Neural cell (in vitro differentiated cells): ENCODE measurements around the gene SUV39H1. TPM values are rescaled to one million over a fixed set of nuclear protein-coding genes. Genes with fewer than 3 reads are reported as not detected.

Source experiments
- H2AFZ ChIP-seq: fragments of 200-600, 300-800 bp; sonication (generic), shearing (Covaris generic); 2 replicates; pipeline ENCODE4 v1.6.0; 2014; ENCODE audit warnings: low read depth, mild to moderate bottlenecking, antibody characterized with exemption, low read length, moderate library complexity
- H3F3A ChIP-seq: fragments of 200-600 bp; shearing (Covaris generic); 2 replicates; pipeline ENCODE4 v1.6.1; 2016; ENCODE audit warnings: mild to moderate bottlenecking, moderate library complexity, mixed read lengths, antibody characterized with exemption, low read length; ENCODE audit not compliant: insufficient read depth, poor library complexity, severe bottlenecking
- H3K27ac ChIP-seq: fragments of 200-600, 300-800 bp; sonication (generic), shearing (Covaris generic); 2 replicates; pipeline ENCODE4 v1.5.1; 2014; ENCODE audit warnings: mild to moderate bottlenecking, low read length, moderate library complexity
- H3K27me3 ChIP-seq: fragments of 300-800, 200-600 bp; sonication (generic), shearing (Covaris generic); 2 replicates; pipeline ENCODE4 v1.6.0; 2014; ENCODE audit warnings: mild to moderate bottlenecking, low read depth, low read length, moderate library complexity; ENCODE audit not compliant: insufficient read depth
- H3K36me3 ChIP-seq: fragments of 300-800, 200-600 bp; sonication (generic), shearing (Covaris generic); 2 replicates; pipeline ENCODE4 v1.5.1; 2014; ENCODE audit warnings: mild to moderate bottlenecking, antibody characterized with exemption, low read length, moderate library complexity; ENCODE audit not compliant: insufficient read depth
- H3K4me2 ChIP-seq: fragments of 300-800, 200-600 bp; sonication (generic), shearing (Covaris generic); 2 replicates; pipeline ENCODE4 v1.6.0; 2014; ENCODE audit warnings: mild to moderate bottlenecking, low read length
- H3K4me3 ChIP-seq: fragments of 300-800, 200-600 bp; sonication (generic), shearing (Covaris generic); 2 replicates; pipeline ENCODE4 v1.5.1; 2014; ENCODE audit warnings: mild to moderate bottlenecking, low read length, moderate library complexity
- H3K79me2 ChIP-seq: fragments of 200-600 bp; shearing (Covaris generic); replicated peaks from 2 replicates; pipeline ENCODE4 v1.6.0; 2014; ENCODE audit warnings: mild to moderate bottlenecking, low read length, moderate library complexity; ENCODE audit not compliant: insufficient read depth
- H3K9ac ChIP-seq: fragments of 300-800, 200-600 bp; sonication (generic), shearing (Covaris generic); 2 replicates; pipeline ENCODE4 v1.6.1; 2016; ENCODE audit warnings: mild to moderate bottlenecking, low read length, mixed read lengths
- H3K9me2 ChIP-seq: fragments of 200-600 bp; shearing (Covaris generic); 2 replicates; pipeline ENCODE4 v1.6.1; 2016; ENCODE audit warnings: mild to moderate bottlenecking, low read length, mixed read lengths; ENCODE audit not compliant: insufficient read depth
- H3K9me3 ChIP-seq: fragments of 200-600, 300-800 bp; sonication (generic), shearing (Covaris generic); 2 replicates; pipeline ENCODE4 v1.6.1; 2016; ENCODE audit warnings: mild to moderate bottlenecking, mixed run types, low read length, moderate library complexity, mixed read lengths
- H4K20me1 ChIP-seq: fragments of 200-600 bp; shearing (Covaris generic); 2 replicates; pipeline ENCODE4 v1.6.1; 2016; ENCODE audit warnings: mild to moderate bottlenecking, mixed run types; ENCODE audit not compliant: insufficient read depth
- EP300 ChIP-seq: fragments of 450-650 bp; conservative IDR thresholded peaks from 2 replicates; pipeline ENCODE4 v1.6.1; 2014; ENCODE audit warnings: antibody characterized with exemption, mild to moderate bottlenecking, moderate library complexity; ENCODE audit not compliant: poor library complexity, severe bottlenecking
- EZH2 ChIP-seq: fragments of 200-600, 300-800 bp; shearing (Covaris generic), sonication (generic); IDR thresholded peaks from 2 replicates; pipeline ENCODE4 v1.6.1; 2014; ENCODE audit warnings: antibody characterized with exemption, low read length, borderline replicate concordance, mild to moderate bottlenecking; ENCODE audit not compliant: insufficient read depth, poor library complexity, severe bottlenecking
- MXI1 ChIP-seq: fragments of 450-650 bp; conservative IDR thresholded peaks from 2 replicates; pipeline ENCODE4 v1.6.1; 2014; ENCODE audit warnings: antibody characterized with exemption, mild to moderate bottlenecking; ENCODE audit not compliant: poor library complexity, severe bottlenecking
- POLR2AphosphoS5 ChIP-seq: IDR thresholded peaks from 2 replicates; pipeline ENCODE4 v1.6.1; 2012
- RAD21 ChIP-seq: fragments of 450-650 bp; conservative IDR thresholded peaks from 2 replicates; pipeline ENCODE4 v1.6.1; 2014; ENCODE audit warnings: antibody characterized with exemption, mild to moderate bottlenecking, moderate library complexity
- SMC3 ChIP-seq: fragments of 450-650 bp; conservative IDR thresholded peaks from 2 replicates; pipeline ENCODE4 v1.6.1; 2014; ENCODE audit warnings: antibody characterized with exemption, mild to moderate bottlenecking, moderate library complexity; ENCODE audit not compliant: poor library complexity
- TAF1 ChIP-seq: IDR thresholded peaks from 2 replicates; pipeline ENCODE4 v1.6.1; 2012; ENCODE audit warnings: low read depth
- polyA plus RNA-seq: library from polyadenylated mRNA; depleted of rRNA; stranded (reverse); fragments of >200 nt; gene quantifications from 2 replicates; pipeline ENCODE4 v1.2.3, GENCODE V29; 2014
- TF ChIP-seq, protein P1 (sequence below): IDR thresholded peaks from 2 replicates; pipeline ENCODE4 v1.6.1; 2012; ENCODE audit warnings: borderline replicate concordance
- TF ChIP-seq, protein P2 (sequence below): fragments of 450-650 bp; IDR thresholded peaks from 2 replicates; pipeline ENCODE4 v1.5.1; 2014; ENCODE audit warnings: antibody characterized with exemption, mild to moderate bottlenecking, moderate library complexity; ENCODE audit not compliant: poor library complexity, severe bottlenecking

The SUV39H1 gene
- polyA plus RNA-seq, 1 donor from 2014 or later: 3.2 TPM

DNA sequence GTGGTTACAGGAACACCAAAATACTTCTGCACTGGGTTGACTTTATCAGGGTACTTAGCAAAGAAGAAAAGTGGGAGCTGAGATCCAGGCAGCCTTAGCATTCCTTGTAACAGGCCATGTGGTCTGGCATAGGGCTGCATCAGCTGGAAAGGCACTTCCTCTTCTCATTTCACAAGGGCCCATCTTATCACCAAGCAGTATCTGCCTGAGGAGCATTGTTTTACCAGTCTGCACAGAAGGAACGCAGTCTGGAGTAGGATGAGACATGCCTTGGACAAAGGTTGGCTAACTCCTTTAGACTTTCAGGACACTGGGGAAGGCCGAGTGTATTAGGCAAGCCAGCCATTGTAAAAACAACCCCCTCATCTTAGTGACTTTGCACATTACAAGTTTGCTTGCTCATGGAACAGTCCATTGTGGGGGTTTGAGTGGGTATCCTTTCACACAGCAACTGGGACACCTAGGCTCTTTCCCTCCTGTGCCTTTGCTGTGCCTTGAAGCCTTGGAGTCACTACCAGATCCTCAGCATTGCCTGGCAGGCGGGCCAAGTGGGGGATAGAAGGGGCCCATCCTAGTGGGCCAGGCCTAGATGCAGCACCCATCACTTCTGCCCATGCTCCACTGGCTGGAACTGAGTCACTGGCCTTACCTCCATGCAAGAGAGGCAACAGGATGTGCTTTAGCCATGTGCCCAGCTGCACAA lies 4.6 kb downstream of the SUV39H1 start:
- Histone ChIP-seq H3K9ac (no peak overlapping the region), H4K20me1 (no peaks in the 10 kb centered on the region), H3F3A (no peaks in the 10 kb centered on the region), H3K4me2 (no peak overlapping the region), H3K27ac (no peak overlapping the region), H3K4me3 (no peak overlapping the region), H2AFZ (no peak overlapping the region), H3K36me3 (no peaks in the 10 kb centered on the region), H3K27me3 (no peaks in the 10 kb centered on the region), H3K9me2 (no peaks in the 10 kb centered on the region), H3K9me3 (no peaks in the 10 kb centered on the region), H3K79me2 (no peaks in the 10 kb centered on the region)
- TF ChIP-seq MXI1 (no peak), SMC3 (no peak), RAD21 (no peak), EZH2 (no peak), TAF1 (no peak), POLR2AphosphoS5 (no peak), EP300 (no peak)
- TF ChIP-seq, protein P1, sequence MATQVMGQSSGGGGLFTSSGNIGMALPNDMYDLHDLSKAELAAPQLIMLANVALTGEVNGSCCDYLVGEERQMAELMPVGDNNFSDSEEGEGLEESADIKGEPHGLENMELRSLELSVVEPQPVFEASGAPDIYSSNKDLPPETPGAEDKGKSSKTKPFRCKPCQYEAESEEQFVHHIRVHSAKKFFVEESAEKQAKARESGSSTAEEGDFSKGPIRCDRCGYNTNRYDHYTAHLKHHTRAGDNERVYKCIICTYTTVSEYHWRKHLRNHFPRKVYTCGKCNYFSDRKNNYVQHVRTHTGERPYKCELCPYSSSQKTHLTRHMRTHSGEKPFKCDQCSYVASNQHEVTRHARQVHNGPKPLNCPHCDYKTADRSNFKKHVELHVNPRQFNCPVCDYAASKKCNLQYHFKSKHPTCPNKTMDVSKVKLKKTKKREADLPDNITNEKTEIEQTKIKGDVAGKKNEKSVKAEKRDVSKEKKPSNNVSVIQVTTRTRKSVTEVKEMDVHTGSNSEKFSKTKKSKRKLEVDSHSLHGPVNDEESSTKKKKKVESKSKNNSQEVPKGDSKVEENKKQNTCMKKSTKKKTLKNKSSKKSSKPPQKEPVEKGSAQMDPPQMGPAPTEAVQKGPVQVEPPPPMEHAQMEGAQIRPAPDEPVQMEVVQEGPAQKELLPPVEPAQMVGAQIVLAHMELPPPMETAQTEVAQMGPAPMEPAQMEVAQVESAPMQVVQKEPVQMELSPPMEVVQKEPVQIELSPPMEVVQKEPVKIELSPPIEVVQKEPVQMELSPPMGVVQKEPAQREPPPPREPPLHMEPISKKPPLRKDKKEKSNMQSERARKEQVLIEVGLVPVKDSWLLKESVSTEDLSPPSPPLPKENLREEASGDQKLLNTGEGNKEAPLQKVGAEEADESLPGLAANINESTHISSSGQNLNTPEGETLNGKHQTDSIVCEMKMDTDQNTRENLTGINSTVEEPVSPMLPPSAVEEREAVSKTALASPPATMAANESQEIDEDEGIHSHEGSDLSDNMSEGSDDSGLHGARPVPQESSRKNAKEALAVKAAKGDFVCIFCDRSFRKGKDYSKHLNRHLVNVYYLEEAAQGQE: no peak
- TF ChIP-seq, protein P2, sequence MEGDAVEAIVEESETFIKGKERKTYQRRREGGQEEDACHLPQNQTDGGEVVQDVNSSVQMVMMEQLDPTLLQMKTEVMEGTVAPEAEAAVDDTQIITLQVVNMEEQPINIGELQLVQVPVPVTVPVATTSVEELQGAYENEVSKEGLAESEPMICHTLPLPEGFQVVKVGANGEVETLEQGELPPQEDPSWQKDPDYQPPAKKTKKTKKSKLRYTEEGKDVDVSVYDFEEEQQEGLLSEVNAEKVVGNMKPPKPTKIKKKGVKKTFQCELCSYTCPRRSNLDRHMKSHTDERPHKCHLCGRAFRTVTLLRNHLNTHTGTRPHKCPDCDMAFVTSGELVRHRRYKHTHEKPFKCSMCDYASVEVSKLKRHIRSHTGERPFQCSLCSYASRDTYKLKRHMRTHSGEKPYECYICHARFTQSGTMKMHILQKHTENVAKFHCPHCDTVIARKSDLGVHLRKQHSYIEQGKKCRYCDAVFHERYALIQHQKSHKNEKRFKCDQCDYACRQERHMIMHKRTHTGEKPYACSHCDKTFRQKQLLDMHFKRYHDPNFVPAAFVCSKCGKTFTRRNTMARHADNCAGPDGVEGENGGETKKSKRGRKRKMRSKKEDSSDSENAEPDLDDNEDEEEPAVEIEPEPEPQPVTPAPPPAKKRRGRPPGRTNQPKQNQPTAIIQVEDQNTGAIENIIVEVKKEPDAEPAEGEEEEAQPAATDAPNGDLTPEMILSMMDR: no peak

DNA sequence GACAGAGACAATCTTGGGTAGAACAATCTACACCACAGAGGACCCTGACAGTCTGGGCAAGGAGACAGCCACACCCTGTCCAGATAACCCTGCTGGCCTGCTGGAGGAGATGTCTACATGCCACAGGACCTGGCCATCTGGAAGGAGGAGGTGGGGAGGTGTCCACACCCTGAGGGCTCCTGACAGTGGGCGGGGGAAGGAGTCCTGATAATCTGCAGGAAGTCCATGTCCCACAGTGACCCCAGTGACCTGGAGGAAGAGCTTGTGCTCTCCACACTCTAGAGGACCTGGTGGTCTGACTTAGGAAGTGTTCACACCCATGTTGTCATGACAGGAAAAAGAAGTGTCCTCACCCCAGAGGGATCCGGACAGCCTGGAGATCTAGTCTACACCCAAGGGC lies 5.5 kb downstream of the SUV39H1 start:
- Histone ChIP-seq H3K36me3 (no peaks in the 10 kb centered on the region), H3F3A (no peaks in the 10 kb centered on the region), H3K4me2 (no peak overlapping the region), H3K9me2 (no peaks in the 10 kb centered on the region), H2AFZ (no peak overlapping the region), H3K4me3 (no peak overlapping the region), H3K27ac (no peak overlapping the region), H3K9ac (no peak overlapping the region), H3K27me3 (no peaks in the 10 kb centered on the region), H3K79me2 (no peaks in the 10 kb centered on the region), H3K9me3 (no peaks in the 10 kb centered on the region), H4K20me1 (no peaks in the 10 kb centered on the region)
- TF ChIP-seq EP300: no peak
- TF ChIP-seq EZH2: no peak
- TF ChIP-seq POLR2AphosphoS5: no peak
- no peak for TF ChIP-seq RAD21
- TF ChIP-seq, protein P1: no peak
- TF ChIP-seq, protein P2: no peak
- no peak for TF ChIP-seq TAF1
- TF ChIP-seq MXI1: no peak
- no peak for TF ChIP-seq SMC3
